Uterus (tissue), 4 donors: ENCODE data around the gene RBAK. TPM values are rescaled to one million over a fixed set of nuclear protein-coding genes. Genes with fewer than 3 reads are reported as not detected.
"Not testable (repeated sequence)": the region's sequence is repeated elsewhere in the genome, so short reads cannot be mapped to it uniquely, and the experiment has no call there.

ENCODE experiments used
- DNase-seq, 2 donors: peaks; one replicate each; pipeline ENCODE4 v3.0.0-alpha.2; 2019 to 2020
- H3K27ac ChIP-seq, 2 donors: fragments of 200-600 bp; sonication (generic); 1 replicate in 1 of 2; 2 replicates in 1 of 2; pipeline ENCODE4 v1.5.1; 2016 to 2018
- H3K27me3 ChIP-seq, 2 donors: fragments of 200-600 bp; sonication (generic); one replicate each; pipeline ENCODE4 v1.5.1; 2018 to 2019; ENCODE audit warnings: control low read depth in 1 of 2
- H3K36me3 ChIP-seq, 2 donors: fragments of 200-600 bp; sonication (generic); one replicate each; pipeline ENCODE4 v1.5.1; 2019; ENCODE audit warnings: control low read depth in 1 of 2
- H3K4me1 ChIP-seq, 2 donors: fragments of 200-600 bp; sonication (generic); one replicate each; pipeline ENCODE4 v1.5.1; 2018 to 2019; ENCODE audit warnings: control low read depth in 1 of 2
- H3K4me3 ChIP-seq, 2 donors: fragments of 200-600 bp; sonication (generic); 1 replicate in 1 of 2; 2 replicates in 1 of 2; pipeline ENCODE4 v1.5.1; 2018 to 2019; ENCODE audit warnings: mild to moderate bottlenecking in 1 of 2
- H3K9me3 ChIP-seq, 2 donors: fragments of 200-600 bp; sonication (generic); one replicate each; pipeline ENCODE4 v1.5.1; 2019; ENCODE audit warnings: control low read depth in 1 of 2
- POLR2A ChIP-seq, 2 donors: fragments of 450-650 bp; IDR thresholded peaks; one replicate each; pipeline ENCODE4 v1.6.1; 2016; ENCODE audit warnings: antibody characterized with exemption in 2 of 2, mild to moderate bottlenecking in 1 of 2, moderate library complexity in 1 of 2
- intact Hi-C: fragments of 100-400 bp; cut with DNase I; formaldehyde crosslinking; loops from one replicate; pipeline ENCODE4 v1.15.1; 2023; ENCODE audit warnings: low total_unique reads
- total RNA-seq, 4 donors: library from RNA; depleted of rRNA in 3 of 4; stranded (reverse); fragments of >200 nt in 3 of 4; gene quantifications; one replicate each; pipeline versions ENCODE4 v1.1.0 to v1.2.4, GENCODE V29; 2014 to 2023
- TF ChIP-seq, protein P1 (sequence below), 4 experiments: fragments of 200-600 bp in 2 of 4; fragments of 450-650 bp in 2 of 4; sonication (generic) in 2 of 4; IDR thresholded peaks; one replicate each; pipeline ENCODE4 v1.5.1; 2016 to 2019; ENCODE audit warnings: antibody characterized with exemption in 4 of 4, mild to moderate bottlenecking in 2 of 4, moderate library complexity in 1 of 4
- donor health status: DM: yes; HTN: yes; CAD: no.

Gene RBAK
- total RNA-seq, 4 donors from 2014 or later: 2.1 to 26.9 (median 13.5) TPM

DNA sequence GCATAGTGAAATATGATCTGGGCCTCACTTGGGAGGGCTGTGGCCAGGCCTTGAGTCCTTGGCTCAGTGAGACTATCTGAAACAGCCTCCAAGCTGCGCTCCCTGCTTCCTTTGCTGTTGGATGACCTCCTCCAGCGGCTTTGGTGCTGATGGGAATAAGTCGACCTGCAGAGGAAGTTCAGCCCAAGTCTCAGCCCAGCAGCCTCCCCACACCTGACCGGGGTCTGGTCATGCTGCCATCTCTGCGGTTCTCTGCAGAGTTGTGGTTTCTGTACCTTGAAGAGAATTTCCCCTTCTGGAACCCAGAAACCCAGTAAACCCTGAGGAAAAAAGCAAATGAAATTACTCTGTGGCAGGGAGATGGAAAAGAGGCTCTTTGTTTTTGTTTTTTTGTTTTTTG lies 4.6 kb upstream of the RBAK start:
- Histone ChIP-seq H3K36me3 (no peaks in the 10 kb centered on the region), H3K27ac (no peak overlapping the region), H3K4me3 (no peak overlapping the region), H3K27me3 (no peaks in the 10 kb centered on the region), H3K4me1 (no peaks in the 10 kb centered on the region), H3K9me3 (no peaks in the 10 kb centered on the region)
- no peak for DNase-seq
- TF ChIP-seq POLR2A (IDR thresholded peaks at IDR 0.05): no peak
- TF ChIP-seq, protein P1, sequence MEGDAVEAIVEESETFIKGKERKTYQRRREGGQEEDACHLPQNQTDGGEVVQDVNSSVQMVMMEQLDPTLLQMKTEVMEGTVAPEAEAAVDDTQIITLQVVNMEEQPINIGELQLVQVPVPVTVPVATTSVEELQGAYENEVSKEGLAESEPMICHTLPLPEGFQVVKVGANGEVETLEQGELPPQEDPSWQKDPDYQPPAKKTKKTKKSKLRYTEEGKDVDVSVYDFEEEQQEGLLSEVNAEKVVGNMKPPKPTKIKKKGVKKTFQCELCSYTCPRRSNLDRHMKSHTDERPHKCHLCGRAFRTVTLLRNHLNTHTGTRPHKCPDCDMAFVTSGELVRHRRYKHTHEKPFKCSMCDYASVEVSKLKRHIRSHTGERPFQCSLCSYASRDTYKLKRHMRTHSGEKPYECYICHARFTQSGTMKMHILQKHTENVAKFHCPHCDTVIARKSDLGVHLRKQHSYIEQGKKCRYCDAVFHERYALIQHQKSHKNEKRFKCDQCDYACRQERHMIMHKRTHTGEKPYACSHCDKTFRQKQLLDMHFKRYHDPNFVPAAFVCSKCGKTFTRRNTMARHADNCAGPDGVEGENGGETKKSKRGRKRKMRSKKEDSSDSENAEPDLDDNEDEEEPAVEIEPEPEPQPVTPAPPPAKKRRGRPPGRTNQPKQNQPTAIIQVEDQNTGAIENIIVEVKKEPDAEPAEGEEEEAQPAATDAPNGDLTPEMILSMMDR (IDR thresholded peaks at IDR 0.05): no peak
- intact Hi-C loops: no loop called here

DNA sequence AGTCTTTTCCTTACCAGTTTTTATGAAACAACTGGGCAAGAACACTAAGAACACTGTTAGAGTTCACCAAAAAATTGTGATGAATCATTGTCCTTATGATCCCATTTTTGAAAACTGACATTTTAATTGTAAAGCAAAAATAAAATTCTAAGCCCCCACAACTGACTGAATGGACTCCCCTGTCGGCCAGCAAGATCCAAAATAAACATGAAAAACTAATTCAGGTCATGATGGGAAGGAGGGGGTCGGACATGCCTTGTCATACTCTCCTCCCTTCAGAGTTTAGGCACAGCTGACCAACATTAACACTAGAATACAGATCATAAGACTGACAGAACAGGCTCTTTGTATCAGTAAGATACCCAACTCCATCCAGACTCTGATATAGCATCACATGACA lies 2.0 kb upstream of the RBAK start:
- TF ChIP-seq, protein P1 (IDR thresholded peaks at IDR 0.05): no peak
- no peak for TF ChIP-seq POLR2A (IDR thresholded peaks at IDR 0.05)
- H3K9me3 ChIP-seq: no peaks in the 10 kb centered on the region
- H3K4me1 ChIP-seq: no peaks in the 10 kb centered on the region
- intact Hi-C loops: no loop called here
- H3K27ac ChIP-seq: no peak overlapping the region
- no peak for DNase-seq
- H3K36me3 ChIP-seq: no peaks in the 10 kb centered on the region
- H3K4me3 ChIP-seq: no peak overlapping the region
- H3K27me3 ChIP-seq: no peaks in the 10 kb centered on the region

DNA sequence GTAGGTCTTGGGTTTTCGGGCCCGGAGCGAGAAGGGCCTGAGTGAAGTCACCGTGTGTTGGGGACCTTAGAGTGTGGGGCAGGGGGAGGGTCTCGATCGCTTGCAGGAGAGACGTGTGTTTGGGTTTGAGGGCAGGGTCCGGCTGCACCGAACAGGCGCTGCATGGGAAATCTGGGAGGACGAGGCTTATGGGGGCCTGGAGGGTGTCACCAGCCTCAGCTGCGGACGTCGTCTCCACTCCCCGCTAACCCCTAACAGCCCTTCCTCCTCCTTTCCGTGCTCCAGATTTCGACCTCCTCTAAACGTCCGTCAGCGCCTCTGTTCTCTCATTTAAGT lies 705 bp downstream of the RBAK start:
- intact Hi-C loops, DNase-seq, H3K9me3 ChIP-seq, H3K36me3 ChIP-seq, H3K4me1 ChIP-seq, H3K27me3 ChIP-seq: not testable (repeated sequence)
- Histone ChIP-seq H3K4me3 (peak overlapping the region; percentile 65 to 68), H3K27ac (peak overlapping the region; percentile 53 to 67)

DNA sequence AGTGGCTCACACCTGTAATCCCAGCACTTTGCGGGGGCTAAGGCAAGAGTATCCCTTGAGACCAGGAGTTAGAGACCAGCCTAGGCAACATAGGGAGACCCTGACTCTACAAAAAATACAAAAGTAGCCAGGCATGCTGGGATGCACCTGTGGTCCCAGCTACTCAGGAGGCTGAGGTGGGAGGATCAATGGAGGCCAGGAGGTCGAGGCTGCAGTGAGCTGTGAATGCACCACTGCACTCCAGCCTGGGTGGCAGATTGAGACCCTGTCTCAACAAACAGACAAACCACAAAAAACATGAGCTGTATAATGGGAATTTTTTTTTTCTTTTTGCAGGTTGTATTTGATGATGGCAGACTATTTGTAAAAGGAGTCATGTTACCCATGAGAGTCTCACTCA lies 1.5 kb downstream of the RBAK start:
- H3K27me3 ChIP-seq, DNase-seq, H3K27ac ChIP-seq, H3K9me3 ChIP-seq, H3K4me1 ChIP-seq, intact Hi-C loops, H3K36me3 ChIP-seq, H3K4me3 ChIP-seq: not testable (repeated sequence)

DNA sequence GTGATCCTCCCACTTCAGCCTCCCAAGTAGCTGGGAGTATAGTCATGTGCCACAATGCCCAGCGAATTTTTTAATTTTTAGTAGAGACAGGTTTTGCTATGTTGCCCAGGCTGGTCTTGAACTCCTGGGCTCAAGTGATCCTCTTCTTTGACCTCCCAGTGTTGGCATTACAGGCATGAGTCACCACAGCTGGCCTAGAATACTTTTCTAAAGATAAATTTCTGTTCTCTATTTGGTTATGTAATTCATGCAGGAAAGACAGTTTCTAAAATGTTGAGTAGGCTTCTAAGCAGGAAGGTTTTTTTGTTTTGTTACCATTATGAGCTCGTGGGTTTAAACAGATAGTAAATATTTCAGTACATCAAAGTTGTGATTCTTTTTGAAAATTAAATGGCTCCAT lies 5.0 kb downstream of the RBAK start:
- H3K4me1 ChIP-seq: no peaks in the 10 kb centered on the region
- no peak overlapping the region for H3K27ac ChIP-seq
- no peaks in the 10 kb centered on the region for H3K36me3 ChIP-seq
- H3K9me3 ChIP-seq: peaks cover 0 to 16% of the 10 kb centered on the region in 2 donors
- DNase-seq: no peak
- no peak overlapping the region for H3K4me3 ChIP-seq
- TF ChIP-seq, protein P1 (IDR thresholded peaks at IDR 0.05): no peak
- TF ChIP-seq POLR2A (IDR thresholded peaks at IDR 0.05): no peak
- intact Hi-C loops: no loop called here
- no peaks in the 10 kb centered on the region for H3K27me3 ChIP-seq

DNA sequence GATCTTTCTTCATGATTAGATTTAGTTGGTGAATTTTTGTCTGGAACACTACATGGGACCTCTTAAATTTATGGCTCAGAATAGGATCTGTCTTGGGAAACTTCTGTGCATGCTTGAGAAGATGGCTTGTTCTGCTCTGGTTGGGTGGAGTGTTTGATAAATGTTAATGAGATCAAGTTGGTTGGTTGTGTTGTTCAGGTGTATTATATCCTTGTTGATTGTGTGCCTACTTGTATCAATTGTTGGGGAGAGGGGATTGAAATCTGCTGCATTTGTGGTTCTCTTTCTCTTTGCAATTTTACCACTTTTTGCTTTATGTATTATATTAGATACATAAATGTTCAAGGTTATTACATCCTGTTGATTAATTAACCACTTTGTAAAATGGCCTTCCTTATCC lies 6.1 kb downstream of the RBAK start:
- intact Hi-C loops, H3K27ac ChIP-seq, H3K4me1 ChIP-seq, DNase-seq, H3K27me3 ChIP-seq, H3K36me3 ChIP-seq, H3K4me3 ChIP-seq: not testable (repeated sequence)
- H3K9me3 ChIP-seq: peaks cover 0 to 16% of the 10 kb centered on the region in 2 donors

DNA sequence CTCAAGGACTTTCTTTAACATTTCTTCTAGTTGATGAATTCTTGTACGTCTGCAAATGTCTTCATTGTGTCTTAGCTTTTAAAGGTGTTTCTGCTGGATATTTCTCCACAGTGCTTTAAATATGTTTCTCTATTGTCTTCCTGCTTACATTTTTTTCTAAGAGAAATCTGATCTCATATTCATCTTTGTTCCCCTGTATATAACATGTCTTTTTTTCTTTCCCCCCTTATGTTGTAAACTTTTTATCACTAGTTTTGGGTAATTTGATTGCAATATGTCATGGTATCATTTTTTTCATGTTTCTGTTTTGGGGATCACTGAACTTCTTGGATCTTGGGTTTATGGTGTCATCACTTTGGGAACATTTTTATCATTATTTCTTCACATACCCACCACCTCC lies 7.5 kb downstream of the RBAK start:
- DNase-seq: no peak
- Histone ChIP-seq H3K4me3 (no peak overlapping the region), H3K27me3 (no peaks in the 10 kb centered on the region), H3K4me1 (no peaks in the 10 kb centered on the region), H3K36me3 (no peaks in the 10 kb centered on the region), H3K9me3 (peaks cover 0 to 16% of the 10 kb centered on the region in 2 donors), H3K27ac (no peak overlapping the region)
- intact Hi-C loops: no loop called here
- TF ChIP-seq, protein P1 (IDR thresholded peaks at IDR 0.05): no peak
- no peak for TF ChIP-seq POLR2A (IDR thresholded peaks at IDR 0.05)
